GM12878 (cell line): ENCODE measurements around the gene XYLB. TPM values are rescaled to one million over a fixed set of nuclear protein-coding genes. Genes with fewer than 3 reads are reported as not detected.

Source experiments
- ATAC-seq: fragments of 200-7000 bp; cut with Tn5 transposase; 3 replicates; pipeline ENCODE4 v1.9.1; 2020; ENCODE audit warnings: mild to moderate bottlenecking, moderate library complexity
- BruUV-seq: library from RNA; stranded (reverse); fragments of 400-500 nt; replicated peaks from 2 replicates; lab custom pipeline; 2021; lab: Mats Ljungman, UMichigan
- CTCF ChIA-PET: fragments of 300-600 bp; sonication (Branson Sonifier 250); formaldehyde crosslinking; extraction: SDS; loops from one replicate; lab custom pipeline; 2021; ENCODE audit warnings: inconsistent platforms; lab: Yijun Ruan, JAX
- POLR2A ChIA-PET: fragments of 350-600 bp; formaldehyde crosslinking; extraction: SDS; loops from one replicate; lab custom pipeline; 2021; ENCODE audit warnings: inconsistent platforms; lab: Charles Lee
- RAD21 ChIA-PET: fragments of 300-600 bp; sonication (Branson Sonifier 250); formaldehyde crosslinking; loops from one replicate; lab custom pipeline; 2023; ENCODE audit warnings: antibody characterized with exemption; ENCODE audit not compliant: unreplicated experiment; lab: Charles Lee
- SMC1A ChIA-PET: fragments of 300-600 bp; sonication (Branson Sonifier 250); formaldehyde crosslinking; loops from one replicate; lab custom pipeline; 2023; ENCODE audit not compliant: unreplicated experiment, uncharacterized antibody; lab: Charles Lee
- DNase-seq: peaks from one replicate; pipeline ENCODE4 v3.0.0-alpha.2; 2011; ENCODE audit warnings: low read depth, low spot score
- FAIRE-seq: peaks from 3 replicates; lab custom pipeline; 2011; peaks lifted over from hg19 to GRCh38; lab: Jason Lieb, UNC
- H2AFZ ChIP-seq: 2 replicates; pipeline ENCODE4 v1.6.0; 2011; ENCODE audit warnings: low read depth, low read length, control low read depth; ENCODE audit not compliant: control insufficient read depth
- H3K27ac ChIP-seq: 2 replicates; pipeline ENCODE4 v1.5.1; 2011; ENCODE audit warnings: control low read depth; ENCODE audit not compliant: control insufficient read depth, insufficient read depth
- H3K27me3 ChIP-seq, 2 experiments: replicated peaks in 1 of 2; 2 replicates each; pipeline versions ENCODE4 v1.6.0 to v1.6.1; 2011; ENCODE audit warnings: low read length in 1 of 2; ENCODE audit not compliant: control insufficient read depth in 2 of 2, insufficient read depth in 2 of 2
- H3K36me3 ChIP-seq, 2 experiments: 2 replicates each; pipeline ENCODE4 v1.5.1; 2011; ENCODE audit warnings: low read length in 1 of 2; ENCODE audit not compliant: control insufficient read depth in 2 of 2, insufficient read depth in 2 of 2
- H3K4me1 ChIP-seq: 2 replicates; pipeline ENCODE4 v1.6.1; 2011; ENCODE audit warnings: mild to moderate bottlenecking, low read length, moderate library complexity, mixed read lengths; ENCODE audit not compliant: control insufficient read depth, insufficient read depth
- H3K4me2 ChIP-seq: 2 replicates; pipeline ENCODE4 v1.6.0; 2011; ENCODE audit warnings: control low read depth; ENCODE audit not compliant: control insufficient read depth, insufficient read depth
- H3K4me3 ChIP-seq: fragments of 200-600 bp; sonication (generic); 2 replicates; pipeline ENCODE4 v1.5.1; 2016
- H3K79me2 ChIP-seq: 2 replicates; pipeline ENCODE4 v1.6.0; 2011; ENCODE audit warnings: low read length; ENCODE audit not compliant: control insufficient read depth, insufficient read depth
- H3K9ac ChIP-seq: 2 replicates; pipeline ENCODE4 v1.8.0; 2011; ENCODE audit warnings: low read length, control low read depth, mixed read lengths; ENCODE audit not compliant: control insufficient read depth, insufficient read depth
- H3K9me3 ChIP-seq: replicated peaks from 3 replicates; pipeline ENCODE4 v1.5.1; 2011; ENCODE audit warnings: mild to moderate bottlenecking, low read length; ENCODE audit not compliant: control insufficient read depth, insufficient read depth
- H4K20me1 ChIP-seq: 2 replicates; pipeline ENCODE4 v1.6.0; 2011; ENCODE audit not compliant: control insufficient read depth, insufficient read depth
- BHLHE40 ChIP-seq, 2 experiments: fragments of 450-650 bp in 1 of 2; IDR thresholded peaks; 2 replicates each; pipeline ENCODE4 v1.6.1; 2011 to 2017; ENCODE audit warnings: low read depth in 2 of 2, borderline replicate concordance in 1 of 2, improper control_type of control experiment in 1 of 2, low read length in 1 of 2, mild to moderate bottlenecking in 1 of 2
- EGR1 ChIP-seq, 2 experiments: IDR thresholded peaks; 1 replicate in 1 of 2; 2 replicates in 1 of 2; pipeline ENCODE4 v1.6.1; 2011 to 2012; ENCODE audit warnings: low read depth in 2 of 2, low read length in 2 of 2, borderline replicate concordance in 1 of 2, mild to moderate bottlenecking in 1 of 2, moderate library complexity in 1 of 2
- ETV6 ChIP-seq, 2 experiments: fragments of 450-650 bp in 1 of 2; IDR thresholded peaks in 1 of 2; conservative IDR thresholded peaks in 1 of 2; 2 replicates each; pipeline ENCODE4 v1.6.1; 2014; ENCODE audit warnings: antibody characterized with exemption in 1 of 2, borderline replicate concordance in 1 of 2, low read depth in 1 of 2, mild to moderate bottlenecking in 1 of 2, moderate library complexity in 1 of 2
- KAT2A ChIP-seq: conservative IDR thresholded peaks from 2 replicates; pipeline ENCODE4 v1.6.1; 2011; ENCODE audit warnings: low read depth, low read length; ENCODE audit not compliant: control insufficient read depth
- KLF5 ChIP-seq: fragments of 450-650 bp; IDR thresholded peaks from 2 replicates; pipeline ENCODE4 v1.6.1; 2014; ENCODE audit warnings: mild to moderate bottlenecking; ENCODE audit not compliant: partially characterized antibody
- PAX5 ChIP-seq: IDR thresholded peaks from 2 replicates; pipeline ENCODE4 v1.6.1; 2011; ENCODE audit warnings: low read depth, low read length, borderline replicate concordance
- POLR2A ChIP-seq: IDR thresholded peaks from 2 replicates; pipeline ENCODE4 v1.6.1; 2011; ENCODE audit warnings: low read depth, mild to moderate bottlenecking, low read length
- POLR2AphosphoS5 ChIP-seq: IDR thresholded peaks from 2 replicates; pipeline ENCODE4 v1.6.1; 2011; ENCODE audit warnings: mild to moderate bottlenecking, low read length, inconsistent platforms
- RAD21 ChIP-seq: IDR thresholded peaks from 2 replicates; pipeline ENCODE4 v1.6.1; 2011; ENCODE audit warnings: mild to moderate bottlenecking, low read depth, low read length, moderate library complexity; ENCODE audit not compliant: insufficient read depth
- ZNF622 ChIP-seq: fragments of 450-650 bp; IDR thresholded peaks from 2 replicates; pipeline ENCODE4 v1.6.1; 2017; ENCODE audit warnings: mild to moderate bottlenecking, inconsistent platforms
- WGBS: methylation state at CpG from one replicate; pipeline ENCODE4 v1.1.6; 2016; ENCODE audit warnings: low lambda C conversion rate; ENCODE audit not compliant: insufficient replicate concordance, insufficient coverage; ENCODE audit errors: missing lambda C conversion rate; 5-methylcytosine and 5-hydroxymethylcytosine counted together
- in situ Hi-C: fragments of 300-500 bp; cut with MboI; formaldehyde crosslinking; loops from 9 replicates; pipeline ENCODE4 v1.14.3; 2018; ENCODE audit warnings: mixed read lengths
- intact Hi-C: fragments of 100-400 bp; cut with micrococcal nuclease; formaldehyde crosslinking; loops from one replicate; pipeline ENCODE4 v1.14.2; 2022; ENCODE audit not compliant: unreplicated experiment
- polyA plus RNA-seq, 11 experiments: library from polyadenylated mRNA; depleted of rRNA in 4 of 11; unstranded in 6 of 11; stranded (reverse) in 5 of 11; fragments of >200 nt; fragmentation: Nextera tagmentation in 4 of 11; fragmentation: Illumina TruSeq in 1 of 11; extraction: Ambion mirVana in 4 of 11; extraction: Trizol in 1 of 11; gene quantifications; 1 replicate in 1 of 11; 2 replicates in 10 of 11; pipeline versions ENCODE4 v1.2.1 to v1.2.3, GENCODE V29; 2011 to 2016; ENCODE audit warnings: inconsistent platforms in 2 of 11, missing spikeins in 2 of 11, low read depth in 1 of 11
- total RNA-seq, 4 experiments: library from RNA; depleted of rRNA in 3 of 4; stranded (reverse); fragments of >200 nt in 3 of 4; fragmentation: Illumina TruSeq in 1 of 4; extraction: Trizol in 1 of 4; gene quantifications; 2 replicates each; pipeline versions ENCODE4 v1.2.1 to v1.2.3, GENCODE V29; 2013 to 2021
- TF ChIP-seq, protein P1 (sequence below): IDR thresholded peaks from 2 replicates; pipeline ENCODE4 v1.6.1; 2012; ENCODE audit warnings: low read depth, low read length, improper control_type of control experiment
- TF ChIP-seq, protein P2 (sequence below), 3 experiments: IDR thresholded peaks in 2 of 3; conservative IDR thresholded peaks in 1 of 3; 2 replicates each; pipeline ENCODE4 v1.5.1; 2011; ENCODE audit warnings: low read depth in 3 of 3, low read length in 3 of 3, mild to moderate bottlenecking in 3 of 3, control low read depth in 2 of 3, moderate library complexity in 2 of 3, inconsistent platforms in 1 of 3, mixed read lengths in 1 of 3; ENCODE audit not compliant: control insufficient read depth in 2 of 3, insufficient read depth in 1 of 3; ENCODE audit errors: extremely low read depth in 1 of 3
- TF ChIP-seq, protein P3 (sequence below): fragments of 450-650 bp; formaldehyde crosslinking; IDR thresholded peaks from 2 replicates; pipeline ENCODE4 v1.4.0; 2020; ENCODE audit warnings: mild to moderate bottlenecking, moderate library complexity
- TF ChIP-seq, protein P4 (sequence below): IDR thresholded peaks from 2 replicates; pipeline ENCODE4 v1.6.1; 2011; ENCODE audit warnings: borderline replicate concordance, low read depth, mild to moderate bottlenecking, moderate library complexity, low read length; ENCODE audit not compliant: insufficient read depth, poor library complexity, severe bottlenecking

XYLB gene
- total and polyA plus RNA-seq, 10 of the 15 experiments (the other 5 are each of a cell fraction or from before 2014, with no cell fraction given) = 0.60 to 6.1 (median 3.5) TPM

- no peak for TF ChIP-seq ETV6 (conservative IDR thresholded peaks at IDR 0.05 in 1 of 2, IDR thresholded peaks at IDR 0.05 in 1 of 2; ENCODE audit: borderline replicate concordance in 1 of 2, low read depth in 1 of 2)
- TF ChIP-seq BHLHE40 (IDR thresholded peaks at IDR 0.05; ENCODE audit: borderline replicate concordance in 1 of 2, low read depth in 2 of 2, low read length in 1 of 2) = no peak
- no peak for TF ChIP-seq EGR1 (IDR thresholded peaks at IDR 0.05; ENCODE audit: borderline replicate concordance in 1 of 2, low read depth in 2 of 2, low read length in 2 of 2)
- TF ChIP-seq PAX5 = no peak
- TF ChIP-seq, protein P1, sequence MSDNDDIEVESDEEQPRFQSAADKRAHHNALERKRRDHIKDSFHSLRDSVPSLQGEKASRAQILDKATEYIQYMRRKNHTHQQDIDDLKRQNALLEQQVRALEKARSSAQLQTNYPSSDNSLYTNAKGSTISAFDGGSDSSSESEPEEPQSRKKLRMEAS = no peak
Observed at GRCh38 chr3:38404286-38404685, 57.7 kb downstream of the XYLB start (continued).

DNA sequence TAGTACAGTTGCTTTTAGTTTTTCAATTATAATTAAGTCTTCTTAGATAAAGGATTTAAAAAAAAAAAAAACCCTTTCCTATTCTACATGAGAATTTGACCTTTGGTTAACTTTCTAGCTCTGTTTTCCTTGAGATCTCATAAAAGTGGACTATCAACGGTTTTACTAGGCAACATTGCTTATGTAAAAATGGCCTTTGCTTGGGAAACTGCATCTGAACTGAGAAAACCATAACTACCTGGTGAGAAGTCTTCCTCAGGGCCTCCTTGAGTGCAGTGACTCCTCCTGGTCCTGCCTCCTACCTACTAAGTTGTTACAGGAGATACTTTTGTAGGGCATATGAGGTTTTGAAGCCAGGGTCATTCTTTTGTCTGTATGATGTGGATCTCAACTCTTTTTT is 65.0 kb downstream of the XYLB start:
- Histone ChIP-seq H3K9ac (no peak overlapping the region), H3K4me1 (no peaks in the 10 kb centered on the region), H4K20me1 (no peaks in the 10 kb centered on the region), H3K27me3 (no peaks in the 10 kb centered on the region), H2AFZ (no peak overlapping the region), H3K4me3 (no peak overlapping the region), H3K9me3 (no peaks in the 10 kb centered on the region; the same call in 2 of the 3 replicates), H3K27ac (no peak overlapping the region), H3K79me2 (no peaks in the 10 kb centered on the region), H3K36me3 (no peaks in the 10 kb centered on the region), H3K4me2 (no peak overlapping the region)
- FAIRE-seq (no peak), ATAC-seq (no peak), DNase-seq (no peak)
- ChIA-PET SMC1A (no interaction called here), RAD21 (no interaction called here), POLR2A (no interaction called here), CTCF (no interaction called here)
- in situ Hi-C loops (no loop called here), intact Hi-C loops (no loop called here)
- BruUV-seq = no TSS peak
- 8% methylated on average over 1 of the region's 1 CpG for WGBS
- TF ChIP-seq, protein P2, sequence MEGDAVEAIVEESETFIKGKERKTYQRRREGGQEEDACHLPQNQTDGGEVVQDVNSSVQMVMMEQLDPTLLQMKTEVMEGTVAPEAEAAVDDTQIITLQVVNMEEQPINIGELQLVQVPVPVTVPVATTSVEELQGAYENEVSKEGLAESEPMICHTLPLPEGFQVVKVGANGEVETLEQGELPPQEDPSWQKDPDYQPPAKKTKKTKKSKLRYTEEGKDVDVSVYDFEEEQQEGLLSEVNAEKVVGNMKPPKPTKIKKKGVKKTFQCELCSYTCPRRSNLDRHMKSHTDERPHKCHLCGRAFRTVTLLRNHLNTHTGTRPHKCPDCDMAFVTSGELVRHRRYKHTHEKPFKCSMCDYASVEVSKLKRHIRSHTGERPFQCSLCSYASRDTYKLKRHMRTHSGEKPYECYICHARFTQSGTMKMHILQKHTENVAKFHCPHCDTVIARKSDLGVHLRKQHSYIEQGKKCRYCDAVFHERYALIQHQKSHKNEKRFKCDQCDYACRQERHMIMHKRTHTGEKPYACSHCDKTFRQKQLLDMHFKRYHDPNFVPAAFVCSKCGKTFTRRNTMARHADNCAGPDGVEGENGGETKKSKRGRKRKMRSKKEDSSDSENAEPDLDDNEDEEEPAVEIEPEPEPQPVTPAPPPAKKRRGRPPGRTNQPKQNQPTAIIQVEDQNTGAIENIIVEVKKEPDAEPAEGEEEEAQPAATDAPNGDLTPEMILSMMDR (IDR thresholded peaks at IDR 0.05 in 2 of 3, conservative IDR thresholded peaks at IDR 0.05 in 1 of 3; ENCODE audit: control insufficient read depth in 2 of 3, extremely low read depth in 1 of 3, insufficient read depth in 1 of 3, low read depth in 3 of 3, low read length in 3 of 3) = no peak
- no peak for TF ChIP-seq POLR2A
- TF ChIP-seq KLF5 = no peak
- TF ChIP-seq POLR2AphosphoS5 = no peak
- no peak for TF ChIP-seq ZNF622
- TF ChIP-seq, protein P3, sequence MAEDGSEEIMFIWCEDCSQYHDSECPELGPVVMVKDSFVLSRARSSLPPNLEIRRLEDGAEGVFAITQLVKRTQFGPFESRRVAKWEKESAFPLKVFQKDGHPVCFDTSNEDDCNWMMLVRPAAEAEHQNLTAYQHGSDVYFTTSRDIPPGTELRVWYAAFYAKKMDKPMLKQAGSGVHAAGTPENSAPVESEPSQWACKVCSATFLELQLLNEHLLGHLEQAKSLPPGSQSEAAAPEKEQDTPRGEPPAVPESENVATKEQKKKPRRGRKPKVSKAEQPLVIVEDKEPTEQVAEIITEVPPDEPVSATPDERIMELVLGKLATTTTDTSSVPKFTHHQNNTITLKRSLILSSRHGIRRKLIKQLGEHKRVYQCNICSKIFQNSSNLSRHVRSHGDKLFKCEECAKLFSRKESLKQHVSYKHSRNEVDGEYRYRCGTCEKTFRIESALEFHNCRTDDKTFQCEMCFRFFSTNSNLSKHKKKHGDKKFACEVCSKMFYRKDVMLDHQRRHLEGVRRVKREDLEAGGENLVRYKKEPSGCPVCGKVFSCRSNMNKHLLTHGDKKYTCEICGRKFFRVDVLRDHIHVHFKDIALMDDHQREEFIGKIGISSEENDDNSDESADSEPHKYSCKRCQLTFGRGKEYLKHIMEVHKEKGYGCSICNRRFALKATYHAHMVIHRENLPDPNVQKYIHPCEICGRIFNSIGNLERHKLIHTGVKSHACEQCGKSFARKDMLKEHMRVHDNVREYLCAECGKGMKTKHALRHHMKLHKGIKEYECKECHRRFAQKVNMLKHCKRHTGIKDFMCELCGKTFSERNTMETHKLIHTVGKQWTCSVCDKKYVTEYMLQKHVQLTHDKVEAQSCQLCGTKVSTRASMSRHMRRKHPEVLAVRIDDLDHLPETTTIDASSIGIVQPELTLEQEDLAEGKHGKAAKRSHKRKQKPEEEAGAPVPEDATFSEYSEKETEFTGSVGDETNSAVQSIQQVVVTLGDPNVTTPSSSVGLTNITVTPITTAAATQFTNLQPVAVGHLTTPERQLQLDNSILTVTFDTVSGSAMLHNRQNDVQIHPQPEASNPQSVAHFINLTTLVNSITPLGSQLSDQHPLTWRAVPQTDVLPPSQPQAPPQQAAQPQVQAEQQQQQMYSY (CRISPR knock-in tag) = no peak
- TF ChIP-seq RAD21 = no peak
- TF ChIP-seq, protein P4, sequence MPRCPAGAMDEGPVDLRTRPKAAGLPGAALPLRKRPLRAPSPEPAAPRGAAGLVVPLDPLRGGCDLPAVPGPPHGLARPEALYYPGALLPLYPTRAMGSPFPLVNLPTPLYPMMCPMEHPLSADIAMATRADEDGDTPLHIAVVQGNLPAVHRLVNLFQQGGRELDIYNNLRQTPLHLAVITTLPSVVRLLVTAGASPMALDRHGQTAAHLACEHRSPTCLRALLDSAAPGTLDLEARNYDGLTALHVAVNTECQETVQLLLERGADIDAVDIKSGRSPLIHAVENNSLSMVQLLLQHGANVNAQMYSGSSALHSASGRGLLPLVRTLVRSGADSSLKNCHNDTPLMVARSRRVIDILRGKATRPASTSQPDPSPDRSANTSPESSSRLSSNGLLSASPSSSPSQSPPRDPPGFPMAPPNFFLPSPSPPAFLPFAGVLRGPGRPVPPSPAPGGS = no peak
- no peak for TF ChIP-seq KAT2A
